A673 (cell line): Measurements from ENCODE around the gene DNAI2.

Experiments
- CTCF ChIP-seq: fragments of 300-800, 200-600 bp; sonication (generic); conservative IDR thresholded peaks from 2 replicates; pipeline ENCODE4 v1.5.1; 2017; ENCODE audit warnings: low read depth, mild to moderate bottlenecking, antibody characterized with exemption, low read length, moderate library complexity, mixed read lengths
- EZH2 ChIP-seq: fragments of 200-600 bp; sonication (generic); IDR thresholded peaks from 2 replicates; pipeline ENCODE4 v1.6.1; 2017; ENCODE audit warnings: borderline replicate concordance, low read depth, mild to moderate bottlenecking, mixed read lengths, antibody characterized with exemption, low read length; ENCODE audit not compliant: poor library complexity, severe bottlenecking

DNA sequence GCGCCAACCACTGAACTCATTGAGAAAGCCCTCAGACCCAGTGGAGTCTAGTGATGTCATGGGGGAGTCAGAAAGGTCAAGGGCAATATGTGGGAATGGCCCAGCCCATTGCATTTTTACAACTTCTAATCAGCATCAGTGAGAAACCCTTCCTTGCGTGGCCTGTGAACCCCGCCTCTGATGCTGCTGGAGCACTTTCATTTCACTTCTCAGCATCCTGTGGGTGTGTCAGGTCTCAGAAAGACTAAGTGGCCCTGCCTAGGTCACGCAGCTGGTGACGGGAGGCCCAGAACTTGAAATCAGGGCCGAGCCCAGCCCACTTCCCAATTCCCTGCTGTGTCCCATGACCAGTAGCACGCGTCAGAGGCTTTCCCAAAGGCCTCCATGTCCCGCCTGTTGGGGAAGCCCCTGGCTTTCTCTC, 6.1 kb downstream of the DNAI2 start:
- TF ChIP-seq CTCF = no peak
- no peak for TF ChIP-seq EZH2
